ENCODE results near the gene SSH2.

DNA sequence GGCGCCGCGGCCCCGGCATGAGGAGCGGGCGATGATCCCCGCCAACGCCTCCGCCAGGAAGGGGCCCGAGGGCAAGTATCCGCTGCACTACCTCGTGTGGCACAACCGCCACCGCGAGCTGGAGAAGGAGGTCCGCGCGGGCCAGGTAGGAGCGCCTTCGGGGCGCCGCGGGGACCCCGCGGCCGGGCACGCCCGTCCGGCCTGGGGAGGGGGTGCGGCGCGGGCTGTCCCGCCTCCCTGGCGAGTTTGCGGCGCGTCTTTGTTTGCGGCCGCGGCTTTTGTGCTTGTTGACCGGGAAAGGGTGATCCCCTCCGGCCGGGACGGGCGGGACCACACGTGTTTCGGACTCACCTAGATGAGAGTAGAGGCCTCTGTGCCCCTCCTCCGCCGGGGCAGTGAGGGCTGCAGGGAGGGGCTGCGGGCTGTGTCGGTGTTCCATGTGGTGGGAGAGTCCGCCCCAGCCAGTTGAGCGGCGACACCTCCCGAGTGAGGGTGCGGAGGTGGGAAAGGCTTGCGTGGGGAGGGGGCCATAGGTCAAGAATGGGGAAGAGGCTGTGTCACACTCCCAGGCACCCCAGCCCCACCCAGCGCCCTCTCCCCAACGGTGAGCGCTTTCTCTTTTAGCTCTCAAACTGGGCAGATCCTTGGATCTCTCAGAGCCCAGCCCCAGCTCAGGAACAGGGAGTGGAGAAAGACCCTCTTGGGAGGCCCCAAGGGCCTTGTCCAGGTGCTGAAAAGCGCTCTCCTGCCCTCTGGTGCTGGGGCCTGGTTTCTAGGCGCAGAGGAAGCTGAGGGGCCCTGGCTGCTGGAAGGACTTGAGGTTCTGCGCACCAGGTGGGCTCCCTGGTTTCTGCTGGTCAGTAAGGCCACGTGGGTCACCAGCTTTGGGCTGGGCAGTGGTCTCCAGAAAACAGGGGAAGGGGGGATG lies 336.2 kb downstream of the SSH2 start:
- TF ChIP-seq, protein P1, sequence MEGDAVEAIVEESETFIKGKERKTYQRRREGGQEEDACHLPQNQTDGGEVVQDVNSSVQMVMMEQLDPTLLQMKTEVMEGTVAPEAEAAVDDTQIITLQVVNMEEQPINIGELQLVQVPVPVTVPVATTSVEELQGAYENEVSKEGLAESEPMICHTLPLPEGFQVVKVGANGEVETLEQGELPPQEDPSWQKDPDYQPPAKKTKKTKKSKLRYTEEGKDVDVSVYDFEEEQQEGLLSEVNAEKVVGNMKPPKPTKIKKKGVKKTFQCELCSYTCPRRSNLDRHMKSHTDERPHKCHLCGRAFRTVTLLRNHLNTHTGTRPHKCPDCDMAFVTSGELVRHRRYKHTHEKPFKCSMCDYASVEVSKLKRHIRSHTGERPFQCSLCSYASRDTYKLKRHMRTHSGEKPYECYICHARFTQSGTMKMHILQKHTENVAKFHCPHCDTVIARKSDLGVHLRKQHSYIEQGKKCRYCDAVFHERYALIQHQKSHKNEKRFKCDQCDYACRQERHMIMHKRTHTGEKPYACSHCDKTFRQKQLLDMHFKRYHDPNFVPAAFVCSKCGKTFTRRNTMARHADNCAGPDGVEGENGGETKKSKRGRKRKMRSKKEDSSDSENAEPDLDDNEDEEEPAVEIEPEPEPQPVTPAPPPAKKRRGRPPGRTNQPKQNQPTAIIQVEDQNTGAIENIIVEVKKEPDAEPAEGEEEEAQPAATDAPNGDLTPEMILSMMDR (IDR thresholded peaks at IDR 0.05 in 4 of 5, conservative IDR thresholded peaks at IDR 0.05 in 1 of 5): peak in 2 of 5 experiments; percentile 17 to 21
- TF ChIP-seq POLR2A (IDR thresholded peaks at IDR 0.05): no peak
